HG03521 (cell line): ENCODE results near the gene PEX11B.
A peak's percentile ranks its signal among the peaks of the same experiment; 100 is the strongest.

Experiments used
- ATAC-seq: cut with Tn5 transposase; IDR thresholded peaks from one replicate; pipeline ENCODE4 v1.9.1; 2021; ENCODE audit warnings: mild to moderate bottlenecking, moderate library complexity; ENCODE audit not compliant: unreplicated experiment

Gene PEX11B

DNA sequence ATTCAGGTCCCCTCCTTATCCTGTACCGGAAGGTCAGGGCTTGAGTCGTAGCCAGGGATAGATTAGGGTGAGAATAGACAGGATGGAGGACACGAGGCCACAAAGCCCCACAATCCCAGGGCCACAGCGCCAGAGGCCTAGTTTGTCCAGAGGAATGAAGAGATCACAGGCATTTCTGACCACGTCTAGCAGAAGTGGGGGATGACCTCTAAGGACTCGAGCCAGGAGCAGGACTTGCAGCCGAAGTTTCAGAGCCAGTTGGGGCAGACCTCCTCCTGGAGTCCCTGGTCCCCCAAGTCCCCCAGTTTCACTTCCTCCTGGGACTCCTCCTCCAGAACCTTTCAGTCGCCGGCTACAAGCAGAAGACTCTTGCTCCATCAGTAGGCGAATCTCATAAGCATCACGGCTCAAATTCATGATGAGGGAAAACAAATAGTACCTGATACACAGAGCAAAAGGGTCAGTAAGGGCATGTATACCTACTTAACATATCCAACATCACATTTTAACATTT is 6.3 kb downstream of the PEX11B start:
- ATAC-seq = no peak

DNA sequence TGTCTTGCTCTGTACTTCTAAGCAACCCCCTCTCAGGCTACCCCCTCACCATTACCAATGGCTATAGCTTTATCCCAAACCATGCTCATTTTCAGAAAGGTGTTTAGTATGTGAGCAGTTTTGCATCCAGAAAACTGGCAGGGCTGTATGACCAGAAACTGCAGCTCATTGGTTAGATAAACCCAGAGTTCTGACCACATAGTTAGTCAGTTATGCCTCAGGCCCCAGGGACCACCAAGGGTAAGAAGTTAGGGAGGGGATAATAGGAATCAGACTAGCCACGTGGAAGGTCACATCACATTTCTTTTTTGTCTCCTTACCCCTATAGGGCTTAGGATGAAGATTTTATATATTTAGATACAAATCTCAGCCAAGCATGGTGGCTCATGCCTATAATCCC is 9.9 kb downstream of the PEX11B start:
- ATAC-seq = no peak

- no peak for ATAC-seq
Measured at GRCh38 chr1:145906954-145907753, 11.4 kb downstream of the PEX11B start.

GRCh38 chr1:145901312-145902021 is 17.1 kb downstream of the PEX11B start:
- ATAC-seq = no peak

- ATAC-seq = no peak
Measured at GRCh38 chr1:145898756-145899155, 19.8 kb downstream of the PEX11B start.

DNA sequence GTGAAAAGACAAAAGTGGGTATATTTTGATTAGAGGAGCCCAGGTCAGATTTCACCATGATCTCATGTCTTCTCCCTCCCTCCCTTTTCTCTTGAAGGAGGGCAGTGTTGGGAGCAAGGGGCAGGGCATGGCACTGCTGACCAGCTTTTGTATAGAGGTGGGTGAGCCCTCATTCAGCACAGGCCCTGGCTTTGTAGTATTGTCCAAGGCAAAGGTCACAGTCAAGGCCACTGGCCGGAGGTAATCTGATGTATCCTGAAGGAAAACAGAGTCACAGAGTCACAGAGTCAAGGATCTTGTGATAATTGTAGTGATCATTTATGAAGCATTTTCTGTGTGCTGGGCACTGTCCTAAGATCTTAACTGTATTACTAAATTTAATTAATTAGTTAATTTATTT is 20.5 kb downstream of the PEX11B start:
- no peak for ATAC-seq

DNA sequence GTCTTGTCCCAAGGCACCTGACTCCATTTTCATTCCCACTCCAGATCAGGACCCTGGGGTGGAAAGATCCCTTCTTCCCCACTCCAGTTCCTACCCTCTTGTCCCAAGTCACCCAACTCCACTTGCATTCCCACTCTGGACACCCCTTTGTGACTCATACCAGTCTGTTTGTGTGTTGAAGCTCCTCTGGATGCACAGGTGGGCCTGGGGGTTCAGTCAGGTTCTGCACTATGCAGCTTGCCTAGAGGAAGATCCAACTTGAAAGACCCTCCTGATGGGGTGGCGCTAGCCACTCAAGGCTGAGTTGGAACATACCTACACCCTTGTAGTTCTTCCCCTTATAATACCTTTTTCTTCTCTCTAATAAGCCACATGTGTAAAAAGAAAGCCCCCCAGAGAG is 23.0 kb downstream of the PEX11B start:
- no peak for ATAC-seq

DNA sequence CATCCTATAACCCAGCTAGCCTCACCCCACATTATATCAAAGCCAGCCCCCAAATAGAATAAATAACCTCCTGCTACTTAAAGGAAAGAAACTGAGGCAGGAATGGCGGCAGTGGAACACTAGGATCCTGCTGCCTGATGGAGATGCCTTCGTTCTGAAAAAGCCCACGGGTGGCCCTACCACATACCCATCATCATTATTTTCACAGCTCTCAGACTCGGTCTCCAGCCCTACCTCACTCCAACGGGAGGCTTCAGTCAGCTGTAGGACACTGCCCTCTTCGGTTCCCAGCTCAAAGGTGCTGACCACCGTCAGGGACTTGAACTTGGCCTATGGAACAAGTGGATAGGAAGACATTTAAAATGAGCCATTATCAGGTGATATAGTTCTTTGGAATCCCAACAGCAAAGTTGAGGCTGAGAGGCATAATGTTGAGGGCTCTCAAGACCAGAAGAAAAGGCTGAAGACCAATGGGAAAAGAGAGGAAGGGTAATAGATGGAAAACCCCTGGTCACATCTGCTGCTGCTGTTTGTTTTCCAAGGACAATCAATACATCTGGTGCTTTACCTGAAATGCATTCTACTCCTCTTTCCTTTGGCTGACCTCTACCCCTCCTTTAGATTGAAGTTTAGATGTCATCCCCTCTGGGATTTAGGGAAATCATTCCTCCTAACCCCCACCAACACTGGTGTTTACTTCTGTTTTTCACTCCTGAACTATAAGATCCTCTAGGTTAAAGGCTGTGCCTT is 25.0 kb downstream of the PEX11B start:
- ATAC-seq = no peak

DNA sequence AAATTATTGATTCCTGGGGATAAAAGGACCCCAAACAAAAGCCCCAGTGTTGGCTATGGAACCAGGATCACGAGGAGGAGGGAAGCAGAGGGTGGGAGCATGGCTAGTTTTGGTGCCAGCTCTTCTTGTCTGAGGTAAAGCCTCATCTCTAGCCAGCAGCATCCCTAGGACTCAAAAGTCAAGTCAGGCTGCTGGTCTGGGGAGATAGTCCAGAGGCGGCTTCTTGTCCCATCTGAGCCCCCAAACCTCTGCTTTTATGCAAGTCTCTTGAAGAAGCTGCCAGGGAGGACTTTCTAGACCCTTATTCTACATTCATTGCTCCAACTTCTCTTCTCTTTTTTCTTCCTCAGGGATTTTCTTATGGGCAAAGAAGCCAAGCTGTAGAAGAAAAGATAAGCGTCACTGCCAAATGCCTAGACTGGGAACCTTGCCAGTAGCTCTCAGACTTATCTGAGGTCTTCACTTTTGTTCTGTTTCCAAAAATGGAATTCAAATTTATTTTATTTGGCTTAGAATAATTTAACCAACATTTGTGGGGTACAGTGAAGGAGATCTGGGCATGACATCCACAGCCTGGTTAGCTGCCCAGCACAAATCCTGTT is 25.9 kb downstream of the PEX11B start:
- no peak for ATAC-seq

- no peak for ATAC-seq
Measured at GRCh38 chr1:145891587-145892485, 26.7 kb downstream of the PEX11B start.

GRCh38 chr1:145891143-145891542 is 27.4 kb downstream of the PEX11B start:
- ATAC-seq = no peak

- ATAC-seq = no peak
Measured at GRCh38 chr1:145889722-145890121, 28.8 kb downstream of the PEX11B start.

DNA sequence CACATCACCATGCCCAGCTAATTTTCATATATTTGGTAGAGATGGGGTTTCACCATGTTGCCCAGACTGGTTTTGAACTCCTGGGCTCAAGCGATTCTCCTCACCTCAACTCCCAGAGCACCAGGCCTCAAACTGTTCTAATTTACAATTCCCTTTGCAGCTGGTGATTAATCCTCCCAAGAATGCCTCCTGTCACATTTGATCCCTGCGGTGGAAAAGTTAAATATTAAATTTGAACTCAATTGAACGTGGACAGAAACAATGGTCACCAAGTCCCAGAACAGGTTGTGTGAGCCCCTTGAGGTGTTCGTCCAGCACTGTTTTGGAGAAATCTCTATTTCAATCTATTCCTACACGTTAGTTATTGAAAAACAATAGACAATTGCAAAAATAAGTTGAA is 30.9 kb downstream of the PEX11B start:
- ATAC-seq = no peak

DNA sequence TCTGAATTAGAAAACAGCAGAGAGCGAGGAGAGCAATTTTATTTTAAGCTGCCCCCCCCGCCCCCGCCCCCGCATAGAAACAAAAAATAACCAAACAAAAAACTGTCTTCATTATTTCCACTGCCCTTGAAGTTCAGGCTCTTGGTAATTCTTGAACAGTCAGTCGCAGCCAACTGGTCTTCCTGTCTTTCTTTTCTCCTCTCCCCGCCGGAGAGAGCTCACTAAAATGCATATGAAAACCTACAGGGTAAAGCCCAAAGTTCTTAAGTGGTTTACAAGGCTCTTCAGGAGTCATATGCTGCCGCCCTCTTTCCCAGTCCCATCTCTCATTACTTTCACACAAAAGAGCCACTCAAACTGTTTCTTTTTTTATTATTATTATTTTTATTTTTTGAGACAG is 31.7 kb downstream of the PEX11B start:
- ATAC-seq = no peak

DNA sequence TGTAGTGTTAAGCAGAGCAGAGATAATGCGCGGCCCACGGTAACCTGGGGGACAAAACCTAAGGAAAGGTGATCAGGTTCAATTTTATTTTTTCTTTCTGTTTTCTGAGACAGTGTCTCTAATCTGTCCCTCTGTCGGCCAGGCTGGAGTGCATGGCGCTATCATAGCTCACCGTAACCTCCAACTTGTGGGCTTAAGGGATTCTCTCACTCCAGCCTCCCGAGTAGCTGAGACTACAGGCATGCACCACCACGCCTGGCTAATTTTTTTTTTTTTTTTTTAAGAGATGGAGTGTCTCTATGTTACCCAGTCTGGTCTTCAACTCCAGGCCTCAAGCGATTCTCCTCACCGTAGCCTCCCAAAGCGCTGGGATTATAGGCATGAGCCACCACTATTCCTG is 32.1 kb downstream of the PEX11B start:
- ATAC-seq = no peak

GRCh38 chr1:145885738-145886287 is 32.7 kb downstream of the PEX11B start, which contains the start of gene ANKRD35:
ANKRD35 (minus strand) TSS chr1:145885866; CDS start chr1:145885758, 108 bp downstream.
- peak; percentile 98 for ATAC-seq

GRCh38 chr1:145884675-145885074 is 33.8 kb downstream of the PEX11B start:
- ATAC-seq = no peak

DNA sequence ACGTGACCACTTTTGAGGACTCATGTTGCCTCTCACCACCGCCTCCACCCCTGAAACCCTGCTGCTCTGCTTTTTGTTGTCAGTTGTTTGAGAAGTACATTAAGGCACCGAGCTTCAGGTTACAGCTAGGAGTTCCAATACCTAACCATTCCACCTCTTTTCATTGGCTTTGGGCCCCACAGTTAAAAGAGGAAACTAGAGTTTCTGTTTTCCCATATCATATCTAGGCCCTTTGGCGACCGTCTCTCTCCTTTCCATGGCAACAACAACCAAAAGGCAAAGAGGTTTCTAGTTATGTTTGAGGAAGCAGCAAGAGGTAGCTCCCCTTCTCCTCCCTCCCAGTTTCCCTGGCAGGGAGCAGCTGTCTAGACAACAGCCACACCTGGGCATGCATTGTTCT is 38.7 kb downstream of the PEX11B start:
- no peak for ATAC-seq

DNA sequence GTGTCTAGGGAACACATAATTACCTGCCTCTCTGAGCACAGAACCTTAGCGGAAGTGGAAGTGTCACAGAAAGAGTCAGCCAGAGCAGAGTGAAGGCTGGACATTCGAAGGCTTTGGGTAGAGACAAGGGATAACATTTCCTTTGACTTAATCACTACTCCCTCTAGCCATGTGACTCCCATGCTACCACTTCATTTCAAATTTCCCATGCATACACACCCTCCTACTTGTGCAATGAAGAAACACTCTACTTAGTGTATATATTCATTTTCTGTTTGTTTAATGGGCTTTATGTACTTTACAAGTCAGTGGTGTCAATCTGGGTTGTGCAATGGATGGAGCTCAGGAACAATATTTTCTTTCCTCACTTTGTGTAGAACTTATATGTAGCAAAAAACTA is 39.8 kb downstream of the PEX11B start:
- ATAC-seq = no peak
